Muscle layer of duodenum (tissue), 2 donors: Measurements from ENCODE around the gene CRBN.

Experiments
- H3K27ac ChIP-seq: one replicate; pipeline ENCODE4 v1.7.0; 2013; ENCODE audit warnings: mild to moderate bottlenecking, low read length
- H3K27me3 ChIP-seq: one replicate; pipeline ENCODE4 v1.7.0; 2013; ENCODE audit warnings: low read depth, mild to moderate bottlenecking, control low read depth, low read length
- H3K36me3 ChIP-seq, 2 donors: one replicate each; pipeline ENCODE4 v1.7.0; 2013; ENCODE audit warnings: low read length in 2 of 2, control low read depth in 1 of 2, mild to moderate bottlenecking in 1 of 2; ENCODE audit not compliant: insufficient read depth in 2 of 2, control insufficient read depth in 1 of 2
- H3K4me1 ChIP-seq, 2 donors: one replicate each; pipeline ENCODE4 v1.7.0; 2013; ENCODE audit warnings: low read length in 2 of 2, mild to moderate bottlenecking in 2 of 2, control low read depth in 1 of 2, moderate library complexity in 1 of 2; ENCODE audit not compliant: insufficient read depth in 2 of 2, control insufficient read depth in 1 of 2
- H3K4me3 ChIP-seq, 2 donors: one replicate each; pipeline ENCODE4 v1.7.0; 2013; ENCODE audit warnings: low read length in 2 of 2, low read depth in 1 of 2, mild to moderate bottlenecking in 1 of 2
- H3K9me3 ChIP-seq, 2 donors: one replicate each; pipeline ENCODE4 v1.7.0; 2013; ENCODE audit warnings: low read length in 2 of 2, control low read depth in 1 of 2, mild to moderate bottlenecking in 1 of 2; ENCODE audit not compliant: control insufficient read depth in 1 of 2
- donor health status: healthy.

Gene CRBN

DNA sequence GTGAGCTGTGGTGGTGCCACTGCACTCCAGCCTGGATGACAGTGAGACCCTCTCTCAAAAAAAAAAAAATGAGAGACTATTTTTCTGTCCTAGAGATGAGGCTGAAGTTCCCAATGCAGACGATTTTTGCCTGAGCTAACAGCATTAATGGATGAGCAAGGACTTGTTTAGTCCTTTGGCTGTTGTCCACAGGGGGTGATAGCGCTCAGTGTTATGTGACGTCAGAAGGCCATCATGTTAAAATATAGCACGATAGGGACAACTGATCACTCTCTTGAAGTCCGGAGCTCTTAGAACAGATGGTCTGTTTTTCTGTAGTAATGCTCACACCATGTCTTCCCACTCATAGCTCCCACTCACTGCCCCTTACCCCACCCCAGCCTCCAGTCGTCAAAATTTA lies 46.0 kb downstream of the CRBN start:
- H3K27ac ChIP-seq, result no peak overlapping the region
- peaks cover 0 to 9% of the 10 kb centered on the region in 2 donors for H3K4me1 ChIP-seq
- H3K4me3 ChIP-seq, result no peak overlapping the region
- peaks cover 20 to 23% of the 10 kb centered on the region in 2 donors for H3K36me3 ChIP-seq
- H3K27me3 ChIP-seq, result no peaks in the 10 kb centered on the region
- no peaks in the 10 kb centered on the region for H3K9me3 ChIP-seq

DNA sequence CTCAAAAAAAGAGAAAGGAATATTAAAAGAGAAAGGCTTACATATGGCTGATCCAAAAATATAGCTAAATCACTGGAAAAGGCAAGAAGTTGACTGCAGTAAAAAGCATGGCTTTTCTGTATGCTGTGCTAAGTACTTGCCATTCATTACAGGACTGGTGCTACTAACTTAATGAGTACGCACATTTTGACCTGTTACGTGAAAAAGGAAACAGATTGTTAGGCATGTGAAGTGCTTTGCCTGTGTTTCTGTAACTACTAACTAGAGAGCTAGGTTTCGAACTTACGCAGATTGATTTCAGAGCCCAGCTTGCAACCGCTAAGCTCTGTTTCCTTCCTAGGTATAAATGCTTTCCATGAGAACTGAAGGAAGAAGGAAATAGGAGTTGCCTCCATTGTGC lies 49.9 kb downstream of the CRBN start:
- H3K27me3 ChIP-seq, result no peaks in the 10 kb centered on the region
- H3K36me3 ChIP-seq, result peaks cover 13 to 14% of the 10 kb centered on the region in 2 donors
- H3K9me3 ChIP-seq, result no peaks in the 10 kb centered on the region
- peaks cover 4 to 19% of the 10 kb centered on the region in 2 donors for H3K4me1 ChIP-seq
- H3K27ac ChIP-seq, result no peak overlapping the region
- H3K4me3 ChIP-seq, result no peak overlapping the region

DNA sequence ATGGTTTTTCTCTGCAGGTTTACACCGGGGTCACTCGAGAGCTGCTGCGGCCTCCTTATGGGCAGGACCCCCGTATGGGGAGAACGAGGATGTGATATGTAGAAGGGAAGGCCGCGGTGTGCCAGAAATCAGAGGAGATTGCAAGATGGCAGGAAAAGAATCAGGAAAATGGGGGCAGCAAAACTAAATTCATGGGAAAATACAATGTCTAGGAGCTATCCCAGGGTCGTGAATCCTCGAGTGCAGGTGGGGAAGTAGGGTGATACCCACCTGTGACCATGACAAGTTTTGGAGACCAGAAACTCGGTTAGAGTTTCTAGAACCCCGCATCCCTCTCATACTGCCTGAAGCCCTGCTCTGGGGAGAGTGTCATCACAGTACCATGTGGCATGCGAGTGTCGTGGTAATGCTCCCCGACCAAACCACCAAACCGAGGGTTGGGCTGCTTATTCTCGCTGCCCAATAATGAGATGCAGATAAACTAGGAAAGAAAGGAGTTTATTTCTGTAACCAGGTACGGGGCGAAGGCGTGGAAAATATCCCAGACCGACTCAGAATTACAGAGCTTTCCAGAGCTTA lies 52.0 kb downstream of the CRBN start:
- Histone ChIP-seq H3K4me1 (peaks cover 4 to 19% of the 10 kb centered on the region in 2 donors), H3K27ac (peak overlapping the region; percentile 88), H3K4me3 (peak overlapping the region; percentile 75 to 90), H3K9me3 (no peaks in the 10 kb centered on the region), H3K27me3 (no peaks in the 10 kb centered on the region), H3K36me3 (peaks cover 13 to 14% of the 10 kb centered on the region in 2 donors)

DNA sequence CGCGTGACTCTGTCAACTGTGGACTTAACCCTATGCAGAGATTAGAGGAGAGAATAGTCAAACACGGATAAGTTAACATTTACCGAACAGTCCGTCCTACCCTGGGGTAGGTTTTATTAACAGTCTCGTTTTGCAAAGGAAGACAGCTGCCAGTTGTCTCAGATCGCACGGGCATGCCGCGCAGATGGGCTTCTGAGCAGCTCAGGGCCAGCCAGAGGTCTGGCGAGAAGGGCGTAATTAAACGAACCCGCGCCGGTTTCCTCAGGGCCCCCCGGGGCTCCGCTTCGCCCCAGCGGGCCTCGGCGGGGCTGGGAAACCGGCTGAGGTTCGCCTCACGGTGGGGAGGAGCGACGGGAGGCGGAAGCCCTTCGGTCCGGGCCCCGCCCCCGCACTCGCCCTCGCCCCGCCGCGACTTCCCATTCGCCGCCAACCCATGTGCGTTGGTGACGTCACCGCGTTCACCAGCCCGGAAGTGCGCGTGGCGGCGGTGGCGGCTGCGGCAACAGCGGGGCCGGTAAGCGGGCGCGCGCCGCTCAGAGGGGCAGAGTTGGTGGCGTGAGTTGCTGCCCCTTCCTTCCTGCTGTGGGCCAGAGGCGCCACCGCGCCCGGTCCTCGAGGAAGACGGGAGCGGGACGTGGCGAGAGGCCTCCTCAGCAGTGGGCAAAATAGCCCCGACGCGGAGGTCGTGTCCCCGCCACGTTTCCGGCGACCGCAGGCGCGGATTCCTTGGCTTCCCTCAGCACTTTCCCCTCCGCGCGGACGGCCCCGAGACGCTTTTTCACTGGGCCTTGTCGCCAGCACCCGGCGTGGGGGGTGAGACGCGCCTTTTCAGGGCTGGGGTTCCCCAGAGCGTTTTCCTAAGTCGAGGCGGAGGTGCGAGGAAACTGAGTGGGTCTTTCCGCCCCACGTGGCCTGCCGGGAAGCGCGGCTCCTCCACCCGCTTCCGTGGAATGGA lies 52.7 kb downstream of the CRBN start, which contains the start of gene TRNT1:
TSS of gene TRNT1 (plus strand) at position 464 of the 955 bp plus-strand sequence. CDS start 2,101 bp downstream, outside the sequence.
- Histone ChIP-seq H3K9me3 (no peaks in the 10 kb centered on the region), H3K27ac (peak within 1 kb of the TSS; percentile 95), H3K4me1 (peaks cover 4 to 19% of the 10 kb centered on the region in 2 donors)

DNA sequence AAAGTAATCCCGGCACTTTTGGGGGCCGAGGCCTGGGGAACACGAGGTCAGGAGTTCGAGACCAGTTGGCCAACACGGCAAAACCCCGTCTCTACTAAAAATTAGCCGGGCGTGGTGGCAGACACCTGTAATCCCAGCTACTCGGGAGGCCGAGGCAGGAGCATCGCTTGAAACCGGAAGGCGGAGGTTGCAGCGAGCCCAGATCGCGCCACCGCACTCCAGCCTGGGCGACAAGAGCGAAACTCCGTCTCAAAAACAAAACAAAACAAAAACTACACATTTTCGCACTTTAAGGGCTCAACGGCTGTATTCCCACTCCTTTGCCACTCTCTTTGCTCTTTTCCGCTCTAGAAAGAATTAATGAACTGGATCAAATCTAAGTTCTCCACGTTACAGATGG lies 53.5 kb downstream of the CRBN start:
- H3K27ac ChIP-seq, result peak overlapping the region; percentile 95
- H3K9me3 ChIP-seq, result no peaks in the 10 kb centered on the region
- H3K4me3 ChIP-seq, result peak overlapping the region; percentile 75 to 90
- no peaks in the 10 kb centered on the region for H3K27me3 ChIP-seq
- H3K36me3 ChIP-seq, result peaks cover 13 to 14% of the 10 kb centered on the region in 2 donors
- peaks cover 4 to 19% of the 10 kb centered on the region in 2 donors for H3K4me1 ChIP-seq

More for the DNA sequence above, 52.7 kb downstream of the CRBN start, which contains the start of gene TRNT1:
- Histone ChIP-seq H3K36me3 (peaks cover 13 to 14% of the 10 kb centered on the region in 2 donors), H3K4me3 (peak within 1 kb of the TSS; percentile 75 to 90), H3K27me3 (no peaks in the 10 kb centered on the region)

DNA sequence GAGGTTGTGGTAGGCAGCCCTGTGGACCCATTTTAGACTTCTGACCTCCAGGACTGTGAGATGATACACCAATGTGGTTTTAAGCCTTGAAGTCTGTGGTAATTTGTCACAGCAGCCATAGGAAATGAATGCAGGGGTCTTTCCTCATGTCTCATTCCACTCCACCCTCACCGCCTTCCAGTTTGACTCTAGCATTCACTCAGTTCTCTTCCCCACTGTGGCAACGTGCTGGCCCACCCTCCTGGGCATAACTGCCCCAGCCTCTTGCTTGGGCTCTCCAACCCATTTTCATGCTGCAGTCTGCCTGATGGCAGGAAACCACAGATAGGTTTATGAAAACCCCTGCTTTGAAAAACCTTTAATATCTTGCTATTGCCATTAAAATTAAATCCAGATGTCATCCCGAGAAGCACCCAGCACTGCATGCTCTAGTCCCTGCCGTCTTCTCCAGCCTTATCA lies 60.1 kb downstream of the CRBN start:
- H3K4me1 ChIP-seq, result no peaks in the 10 kb centered on the region
- H3K27me3 ChIP-seq, result no peaks in the 10 kb centered on the region
- H3K4me3 ChIP-seq, result no peak overlapping the region
- H3K36me3 ChIP-seq, result no peaks in the 10 kb centered on the region
- H3K9me3 ChIP-seq, result no peaks in the 10 kb centered on the region
- H3K27ac ChIP-seq, result no peak overlapping the region

DNA sequence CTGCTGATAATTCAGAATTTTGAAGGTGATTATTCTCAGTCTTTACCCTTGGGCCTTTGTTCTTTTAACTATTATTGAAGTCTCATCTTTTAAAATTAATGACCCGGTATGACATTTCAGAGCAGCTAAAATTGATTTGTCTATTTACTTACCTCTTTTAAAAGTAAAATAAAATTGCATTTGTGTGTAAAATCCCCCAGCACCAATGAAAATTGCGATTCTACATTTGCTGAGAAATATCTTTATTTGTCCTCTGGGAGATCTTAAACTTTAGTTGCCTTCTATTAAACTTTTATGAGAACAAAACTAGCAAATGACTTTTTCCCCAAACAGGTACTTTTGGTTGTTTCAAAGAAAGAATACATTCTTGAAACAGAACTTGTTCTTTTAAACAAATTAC lies 61.8 kb downstream of the CRBN start:
- Histone ChIP-seq H3K4me1 (no peaks in the 10 kb centered on the region), H3K27me3 (no peaks in the 10 kb centered on the region), H3K27ac (no peak overlapping the region), H3K9me3 (no peaks in the 10 kb centered on the region), H3K36me3 (no peaks in the 10 kb centered on the region), H3K4me3 (no peak overlapping the region)

DNA sequence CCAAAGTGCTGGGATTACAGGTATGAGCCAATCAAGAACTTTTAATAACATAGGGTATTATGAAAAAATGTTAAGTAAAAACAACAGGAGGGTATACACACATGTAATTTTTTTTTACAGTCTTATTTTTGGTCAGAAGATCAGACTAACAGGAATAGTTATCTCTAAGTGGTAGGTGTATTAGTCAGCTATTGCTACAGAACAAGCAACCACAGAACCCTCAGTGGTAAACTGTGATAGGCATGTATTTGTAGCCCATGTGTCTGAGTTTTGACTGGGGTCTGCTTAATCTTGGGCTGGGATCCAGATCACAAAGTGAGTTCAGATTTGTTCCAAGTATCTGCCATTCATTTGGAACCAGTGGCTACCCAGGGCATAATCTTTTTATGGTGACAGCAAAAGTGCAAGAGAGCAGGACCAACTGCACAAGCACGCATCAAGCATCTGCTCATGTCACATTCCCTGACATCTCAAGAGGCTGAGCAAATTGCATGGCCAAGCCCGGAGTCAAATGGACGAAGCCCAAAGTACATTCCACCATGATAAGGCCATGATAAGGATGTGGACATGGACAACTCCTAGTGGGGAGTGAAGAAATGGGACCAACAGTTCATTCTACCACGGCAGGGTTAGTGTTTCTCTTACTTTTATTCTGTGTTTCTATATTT lies 66.3 kb downstream of the CRBN start:
- no peaks in the 10 kb centered on the region for H3K4me1 ChIP-seq
- H3K27me3 ChIP-seq, result no peaks in the 10 kb centered on the region
- no peak overlapping the region for H3K27ac ChIP-seq
- no peaks in the 10 kb centered on the region for H3K36me3 ChIP-seq
- no peaks in the 10 kb centered on the region for H3K9me3 ChIP-seq
- H3K4me3 ChIP-seq, result no peak overlapping the region

DNA sequence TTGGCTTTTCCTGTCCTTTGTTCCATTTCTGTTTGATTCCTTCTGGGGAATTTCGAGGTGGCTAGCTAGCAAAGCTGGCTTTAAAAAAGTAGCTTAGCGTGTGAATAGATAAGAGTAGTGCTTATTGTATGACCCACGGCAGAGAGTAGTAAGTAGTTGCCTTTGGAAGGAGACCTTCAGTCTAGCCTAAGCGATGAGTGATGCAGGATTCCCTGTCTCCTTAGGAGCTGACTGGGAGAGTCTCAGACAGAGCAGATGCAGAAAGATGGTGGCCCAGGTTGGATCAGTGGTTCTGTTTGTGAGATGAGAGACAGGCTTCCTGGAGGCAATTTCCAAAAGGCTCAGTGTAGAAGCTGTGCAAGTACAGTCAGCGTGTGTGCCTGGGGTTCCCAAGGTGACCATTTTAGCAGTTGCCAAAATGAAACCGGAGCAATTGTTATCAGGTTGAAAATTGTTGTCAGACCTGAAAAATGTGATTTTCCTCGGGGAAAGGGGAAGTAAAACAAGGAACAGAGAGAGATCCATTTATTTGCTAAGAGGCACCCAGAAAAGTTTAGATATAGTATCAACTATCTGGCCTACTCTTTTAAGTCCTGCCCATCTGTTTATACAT lies 68.6 kb downstream of the CRBN start:
- no peaks in the 10 kb centered on the region for H3K9me3 ChIP-seq
- H3K4me3 ChIP-seq, result no peak overlapping the region
- no peaks in the 10 kb centered on the region for H3K36me3 ChIP-seq
- no peaks in the 10 kb centered on the region for H3K27me3 ChIP-seq
- no peak overlapping the region for H3K27ac ChIP-seq
- no peaks in the 10 kb centered on the region for H3K4me1 ChIP-seq

DNA sequence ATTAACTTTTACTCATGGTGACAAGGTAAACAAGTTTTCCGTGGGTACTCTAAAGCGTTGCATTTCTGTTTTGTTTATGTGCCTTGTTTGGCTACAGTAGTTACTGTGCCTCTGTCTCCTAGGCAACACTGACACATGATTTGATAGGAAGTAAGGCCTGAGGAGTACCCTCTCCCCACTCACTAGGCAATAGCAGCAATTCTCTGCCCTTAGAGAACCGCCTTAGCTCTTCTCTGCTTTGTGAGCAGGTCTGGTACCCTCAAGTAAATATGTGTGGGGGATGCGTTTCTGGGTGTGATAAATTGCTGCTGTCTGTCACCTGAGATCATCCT lies 69.2 kb downstream of the CRBN start, which contains the start of gene IL5RA:
TSS of gene IL5RA (minus strand) at position 76 of the 332 bp plus-strand sequence. CDS start 5,390 bp downstream, outside the sequence.
- Histone ChIP-seq H3K4me3 (peak within 1 kb of the TSS in 1 of 2 donors; percentile 1), H3K27me3 (no peaks in the 10 kb centered on the region), H3K9me3 (no peaks in the 10 kb centered on the region), H3K4me1 (no peaks in the 10 kb centered on the region), H3K27ac (no peak within 1 kb of the TSS), H3K36me3 (no peaks in the 10 kb centered on the region)
